Kidney epithelial cell (primary cell): ENCODE measurements around the gene PBX4. TPM values are rescaled to one million over a fixed set of nuclear protein-coding genes. Genes with fewer than 3 reads are reported as not detected.

Source experiments
- DNase-seq: peaks from one replicate; pipeline ENCODE4 v3.0.0-alpha.2; 2010; ENCODE audit warnings: low read depth
- H3K27me3 ChIP-seq: 2 replicates; pipeline ENCODE4 v1.6.0; 2011; ENCODE audit warnings: low read length; ENCODE audit not compliant: control insufficient read depth, insufficient read depth
- H3K36me3 ChIP-seq: 2 replicates; pipeline ENCODE4 v1.5.1; 2011; ENCODE audit warnings: low read length; ENCODE audit not compliant: control insufficient read depth, insufficient read depth
- H3K4me3 ChIP-seq: 2 replicates; pipeline ENCODE4 v1.5.1; 2011; ENCODE audit warnings: low read depth, mild to moderate bottlenecking, control low read depth, low read length
- CTCF ChIP-seq: IDR thresholded peaks from 2 replicates; pipeline ENCODE4 v1.5.1; 2011; ENCODE audit warnings: mild to moderate bottlenecking, moderate library complexity, low read length, control low read depth, inconsistent platforms; ENCODE audit not compliant: insufficient read depth, poor library complexity, severe bottlenecking
- total RNA-seq: library from RNA; depleted of rRNA; stranded (reverse); fragments of >200 nt; gene quantifications from 2 replicates; pipeline ENCODE4 v1.2.3, GENCODE V29; 2015

The PBX4 gene
- total RNA-seq, 1 donor from 2014 or later: 1.7 TPM

DNA sequence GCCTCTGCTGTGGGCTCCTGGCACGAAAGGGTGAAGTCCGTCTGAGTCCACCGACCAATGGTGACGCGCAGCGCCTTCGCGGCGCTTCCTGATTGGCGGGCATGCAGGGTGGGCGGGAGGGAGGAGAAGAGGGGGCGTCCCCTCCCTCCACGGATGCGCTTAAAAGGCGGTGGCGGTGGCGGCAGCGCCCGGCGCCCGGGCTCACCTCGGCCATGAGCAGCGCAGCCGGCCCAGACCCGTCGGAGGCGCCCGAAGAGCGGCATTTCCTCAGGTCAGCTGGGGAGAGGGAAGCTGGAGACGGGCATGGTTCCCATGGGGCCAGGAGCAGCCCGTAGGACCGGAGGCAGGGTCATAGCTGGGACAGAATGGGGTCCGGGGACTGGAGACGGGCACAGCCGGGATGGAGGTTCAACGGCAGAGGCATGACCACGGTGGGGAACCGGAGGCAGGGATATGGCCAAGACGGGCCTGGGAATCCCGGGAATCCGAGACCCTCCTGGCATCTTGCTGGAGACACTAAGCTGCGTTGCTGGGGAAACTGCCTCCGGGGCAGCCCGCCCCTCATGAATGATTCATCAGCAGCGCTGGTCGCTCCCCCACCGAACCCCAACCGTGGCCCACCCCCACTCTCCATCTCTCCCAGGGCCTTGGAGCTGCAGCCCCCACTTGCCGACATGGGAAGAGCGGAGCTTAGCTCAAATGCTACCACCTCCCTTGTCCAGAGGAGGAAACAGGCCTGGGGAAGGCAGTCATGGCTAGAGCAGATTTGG lies 89.6 kb downstream of the PBX4 start, which contains the start of gene YJEFN3:
Gene YJEFN3, plus strand, starts transcription at position 191 of the 770 bp plus-strand sequence. Its CDS starts 22 bp downstream, at position 213.
- no peak for TF ChIP-seq CTCF
- H3K27me3 ChIP-seq: no peaks in the 10 kb centered on the region
- no peak within 1 kb of the TSS for H3K4me3 ChIP-seq
- no peaks in the 10 kb centered on the region for H3K36me3 ChIP-seq
- no peak for DNase-seq

GRCh38 chr19:19527674-19528625 lies 90.5 kb downstream of the PBX4 start:
- no peak for TF ChIP-seq CTCF
- no peaks in the 10 kb centered on the region for H3K27me3 ChIP-seq
- no peak for DNase-seq
- H3K36me3 ChIP-seq: no peaks in the 10 kb centered on the region
- H3K4me3 ChIP-seq: no peak overlapping the region

DNA sequence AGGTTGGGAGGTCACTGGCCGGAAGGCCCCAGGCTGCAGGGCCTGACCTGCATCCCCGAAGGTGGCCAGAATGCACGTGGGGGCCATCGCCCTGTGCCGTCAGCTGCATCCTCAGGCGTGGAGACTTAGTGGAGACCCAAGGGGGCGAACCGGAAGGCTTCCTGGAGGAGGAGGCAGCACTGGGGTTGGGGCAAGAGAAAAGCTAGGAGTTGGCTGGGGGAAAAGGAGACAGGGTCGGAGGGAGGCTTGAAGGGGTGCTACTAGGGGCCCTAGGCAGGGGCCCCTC lies 91.2 kb downstream of the PBX4 start:
- Histone ChIP-seq H3K4me3 (no peak overlapping the region), H3K27me3 (no peaks in the 10 kb centered on the region), H3K36me3 (no peaks in the 10 kb centered on the region)
- TF ChIP-seq CTCF: no peak
- no peak for DNase-seq

DNA sequence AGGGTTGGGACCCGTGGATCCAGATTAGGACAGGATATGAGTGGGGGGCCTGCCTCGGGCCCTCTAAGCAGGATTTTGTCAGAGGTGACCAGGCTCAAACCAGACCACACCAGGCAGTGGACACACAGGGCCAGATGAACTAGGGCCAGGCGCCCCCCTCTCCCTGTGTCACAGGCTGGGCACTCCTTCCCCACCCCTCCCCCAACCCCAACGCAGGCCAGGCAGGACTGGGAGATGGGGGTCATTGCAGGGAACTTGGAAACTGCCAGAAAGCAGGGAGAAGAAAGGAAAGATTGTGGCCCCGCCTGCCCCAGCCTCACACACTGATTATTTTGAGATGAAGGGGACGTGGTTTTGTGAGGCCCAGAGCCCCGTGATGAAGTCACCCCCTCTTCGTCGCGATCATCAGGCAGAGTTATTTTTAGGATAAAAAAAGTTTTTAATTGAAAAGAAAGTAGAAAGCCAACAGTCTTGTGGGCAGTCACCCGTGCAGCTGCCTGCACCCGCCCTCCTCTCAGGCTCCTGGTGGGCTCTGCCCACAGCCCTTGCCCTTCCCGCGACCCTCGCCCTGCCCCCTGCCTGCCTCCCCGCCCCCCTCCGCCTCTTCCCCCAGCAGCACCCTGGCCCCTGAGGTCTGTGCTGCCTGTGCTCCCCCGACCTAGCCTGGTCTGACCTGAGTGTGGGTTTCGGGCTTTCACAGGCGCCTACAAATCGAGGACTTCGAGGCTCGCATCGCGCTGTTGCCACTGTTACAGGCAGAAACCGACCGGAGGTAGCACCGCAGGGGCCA lies 91.7 kb downstream of the PBX4 start:
- H3K27me3 ChIP-seq: no peaks in the 10 kb centered on the region
- no peaks in the 10 kb centered on the region for H3K36me3 ChIP-seq
- no peak for TF ChIP-seq CTCF
- no peak for DNase-seq
- H3K4me3 ChIP-seq: no peak overlapping the region

GRCh38 chr19:19525611-19526380 lies 92.7 kb downstream of the PBX4 start:
- no peak overlapping the region for H3K4me3 ChIP-seq
- H3K36me3 ChIP-seq: no peaks in the 10 kb centered on the region
- DNase-seq: no peak
- H3K27me3 ChIP-seq: no peaks in the 10 kb centered on the region
- TF ChIP-seq CTCF: no peak
